GM21786 (cell line): Measurements from ENCODE around the gene KIF21A.
"Not testable (repeated sequence)": the region's sequence is repeated elsewhere in the genome, so short reads cannot be mapped to it uniquely, and the experiment has no call there.

Experiments used
- ATAC-seq: cut with Tn5 transposase; IDR thresholded peaks from one replicate; pipeline ENCODE4 v1.9.1; 2021; ENCODE audit not compliant: unreplicated experiment

KIF21A gene, protein sequence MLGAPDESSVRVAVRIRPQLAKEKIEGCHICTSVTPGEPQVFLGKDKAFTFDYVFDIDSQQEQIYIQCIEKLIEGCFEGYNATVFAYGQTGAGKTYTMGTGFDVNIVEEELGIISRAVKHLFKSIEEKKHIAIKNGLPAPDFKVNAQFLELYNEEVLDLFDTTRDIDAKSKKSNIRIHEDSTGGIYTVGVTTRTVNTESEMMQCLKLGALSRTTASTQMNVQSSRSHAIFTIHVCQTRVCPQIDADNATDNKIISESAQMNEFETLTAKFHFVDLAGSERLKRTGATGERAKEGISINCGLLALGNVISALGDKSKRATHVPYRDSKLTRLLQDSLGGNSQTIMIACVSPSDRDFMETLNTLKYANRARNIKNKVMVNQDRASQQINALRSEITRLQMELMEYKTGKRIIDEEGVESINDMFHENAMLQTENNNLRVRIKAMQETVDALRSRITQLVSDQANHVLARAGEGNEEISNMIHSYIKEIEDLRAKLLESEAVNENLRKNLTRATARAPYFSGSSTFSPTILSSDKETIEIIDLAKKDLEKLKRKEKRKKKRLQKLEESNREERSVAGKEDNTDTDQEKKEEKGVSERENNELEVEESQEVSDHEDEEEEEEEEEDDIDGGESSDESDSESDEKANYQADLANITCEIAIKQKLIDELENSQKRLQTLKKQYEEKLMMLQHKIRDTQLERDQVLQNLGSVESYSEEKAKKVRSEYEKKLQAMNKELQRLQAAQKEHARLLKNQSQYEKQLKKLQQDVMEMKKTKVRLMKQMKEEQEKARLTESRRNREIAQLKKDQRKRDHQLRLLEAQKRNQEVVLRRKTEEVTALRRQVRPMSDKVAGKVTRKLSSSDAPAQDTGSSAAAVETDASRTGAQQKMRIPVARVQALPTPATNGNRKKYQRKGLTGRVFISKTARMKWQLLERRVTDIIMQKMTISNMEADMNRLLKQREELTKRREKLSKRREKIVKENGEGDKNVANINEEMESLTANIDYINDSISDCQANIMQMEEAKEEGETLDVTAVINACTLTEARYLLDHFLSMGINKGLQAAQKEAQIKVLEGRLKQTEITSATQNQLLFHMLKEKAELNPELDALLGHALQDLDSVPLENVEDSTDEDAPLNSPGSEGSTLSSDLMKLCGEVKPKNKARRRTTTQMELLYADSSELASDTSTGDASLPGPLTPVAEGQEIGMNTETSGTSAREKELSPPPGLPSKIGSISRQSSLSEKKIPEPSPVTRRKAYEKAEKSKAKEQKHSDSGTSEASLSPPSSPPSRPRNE (N-terminal part only)

DNA sequence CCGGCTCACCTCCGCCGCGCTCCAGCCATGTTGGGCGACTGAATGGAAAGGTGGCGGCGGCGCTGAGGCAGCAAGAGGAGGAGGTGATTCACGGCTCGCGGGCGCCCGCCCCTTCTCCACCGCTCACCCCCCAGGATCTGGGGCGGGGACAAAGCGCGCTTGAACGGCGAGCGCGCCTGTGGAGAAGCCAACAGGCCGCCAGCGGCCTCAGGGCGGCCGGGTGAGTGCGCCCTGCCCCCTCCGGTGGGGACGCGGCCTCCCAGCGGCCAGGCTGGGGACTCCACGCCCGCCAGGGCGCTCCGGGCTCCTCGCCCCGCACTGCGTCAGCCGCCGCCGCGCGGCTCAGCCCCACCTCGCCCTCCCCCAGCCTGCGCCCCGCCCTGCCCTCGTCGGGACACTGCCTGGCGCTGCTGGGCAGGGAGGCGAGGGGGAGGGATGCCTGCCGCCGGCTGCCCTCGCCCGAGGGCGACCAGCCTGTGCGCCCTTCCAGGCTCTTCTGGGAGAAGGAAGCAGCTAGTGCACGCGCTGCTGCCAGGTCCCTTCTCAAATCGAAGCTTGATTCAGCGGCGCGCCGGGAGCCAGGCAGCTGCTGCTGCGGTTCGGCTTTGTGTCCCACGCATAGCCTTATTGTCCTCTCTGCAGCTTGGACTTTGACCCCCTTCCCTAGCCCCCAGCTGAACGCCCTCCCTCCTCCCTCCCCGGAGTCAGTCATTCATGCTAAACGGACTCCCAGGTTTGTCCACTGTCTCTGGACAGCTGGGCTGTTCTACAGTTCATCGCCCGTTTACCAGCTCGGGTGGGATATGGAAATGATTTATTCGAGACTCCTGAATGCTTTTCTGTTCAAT, at the start of gene KIF21A:
Gene KIF21A, minus strand, starts transcription at position 40 of the 848 bp plus-strand sequence. CDS start 150 bp downstream, outside the sequence.
- peak; percentile 86 for ATAC-seq

DNA sequence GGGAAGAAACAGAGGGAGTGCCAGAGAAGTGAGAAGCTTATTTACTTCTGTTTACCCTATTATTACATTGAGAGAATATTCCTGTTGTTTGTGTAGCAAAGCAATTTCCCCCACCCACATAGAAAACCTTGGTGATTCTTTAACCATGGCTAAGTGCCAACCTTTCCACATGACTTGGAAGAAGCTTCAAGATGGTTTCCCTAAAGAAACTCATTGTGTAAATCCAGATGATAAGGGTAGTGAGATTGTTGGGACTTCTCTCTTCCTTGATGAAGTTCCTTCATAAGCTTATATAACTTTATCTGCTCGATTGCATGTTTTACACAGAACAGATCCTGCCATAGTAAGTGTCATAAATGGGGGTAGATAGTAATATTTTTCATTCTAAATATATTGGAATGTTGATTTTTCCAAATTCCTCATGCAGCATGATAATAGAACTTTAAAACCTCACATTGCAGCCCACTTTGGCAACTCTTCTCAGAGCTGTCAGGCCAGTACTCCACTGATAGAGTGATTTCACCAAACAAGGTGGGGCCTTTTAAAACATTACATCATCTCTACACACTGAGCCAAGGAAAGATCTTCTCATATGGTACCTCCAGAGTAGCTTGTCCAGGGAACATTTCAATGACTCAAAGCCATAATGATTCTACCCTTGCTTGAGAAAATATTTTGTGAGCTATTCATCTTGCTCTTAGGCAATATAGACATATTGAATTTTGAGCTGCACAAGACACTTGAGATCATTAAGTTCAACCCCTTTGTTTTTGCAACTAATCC, 47.8 kb upstream of the KIF21A start:
- ATAC-seq, result no peak

DNA sequence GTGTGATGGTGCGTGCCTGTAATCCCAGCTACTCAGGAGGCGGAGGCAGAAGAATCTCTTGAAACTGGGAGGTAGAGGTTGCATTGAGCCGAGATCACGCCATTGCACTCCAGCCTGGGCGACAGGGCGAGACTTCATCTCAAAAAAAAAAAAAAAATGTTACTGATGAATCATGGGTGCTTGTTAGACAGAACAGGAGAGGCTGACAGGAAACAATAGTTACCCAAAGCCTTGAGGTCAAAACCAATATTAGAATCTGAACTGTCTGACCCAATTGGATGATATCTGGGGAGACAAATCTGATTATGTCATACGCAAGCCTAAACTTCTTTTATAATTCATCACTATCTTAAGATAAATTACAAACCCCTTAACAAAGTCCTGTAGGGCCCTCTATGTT, 40.7 kb upstream of the KIF21A start:
- ATAC-seq, result no peak

DNA sequence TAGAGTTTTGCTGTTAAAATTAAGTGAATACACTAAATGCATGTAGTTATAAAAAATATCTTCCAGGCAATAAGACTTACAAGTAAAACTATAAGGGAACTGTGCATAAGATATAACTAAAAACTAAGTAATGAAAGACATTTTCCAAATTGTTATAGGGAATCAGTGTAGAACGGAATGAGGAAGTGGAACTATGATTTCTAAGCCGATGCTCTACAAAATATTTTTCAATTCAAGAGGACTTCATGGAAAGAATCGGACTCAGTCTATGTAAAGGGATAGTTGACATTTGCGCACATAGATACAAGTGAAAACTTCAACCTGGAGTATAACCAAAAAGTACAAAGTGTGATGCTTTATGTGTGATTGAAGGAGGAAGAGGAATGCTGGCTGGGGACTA, 40.1 kb upstream of the KIF21A start:
- ATAC-seq, result no peak

DNA sequence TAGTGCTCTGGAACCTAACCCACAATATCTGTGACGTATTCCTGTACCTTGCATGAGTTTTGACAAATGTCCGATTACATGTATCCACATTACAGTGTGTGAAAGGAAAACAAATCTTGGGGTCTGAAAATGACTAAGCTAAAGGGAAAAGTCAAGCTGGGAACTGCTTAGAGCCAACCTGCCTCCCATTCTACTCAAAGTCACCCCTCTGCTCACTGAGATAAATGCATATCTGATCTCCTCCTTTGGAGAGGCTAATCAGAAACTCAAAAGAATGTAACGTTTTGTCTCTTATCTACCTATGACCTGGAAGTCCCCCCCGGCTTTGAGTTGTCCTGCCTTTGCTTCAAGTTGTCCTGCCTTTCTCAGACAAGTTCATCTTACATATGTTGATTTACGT, 34.0 kb upstream of the KIF21A start:
- ATAC-seq, result no peak

DNA sequence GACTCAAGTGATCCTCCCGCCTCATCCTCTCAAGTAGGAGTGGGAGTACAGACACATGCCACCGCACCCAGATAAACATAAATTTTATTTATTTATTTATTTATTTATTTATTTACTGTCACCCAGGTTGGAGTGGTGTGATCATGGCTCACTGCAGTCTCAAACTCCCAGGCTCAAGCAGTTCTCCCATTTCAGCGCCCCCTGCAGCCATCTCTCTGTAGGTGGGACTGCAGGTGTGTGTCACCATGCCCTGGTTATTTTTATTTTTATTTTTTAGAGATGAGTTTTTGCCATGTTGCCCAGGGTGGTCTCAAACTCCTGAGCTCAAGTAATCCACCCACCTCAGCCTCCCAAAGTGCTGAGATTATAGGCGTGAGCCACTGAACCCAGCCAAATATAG, 33.2 kb upstream of the KIF21A start:
- no peak for ATAC-seq

DNA sequence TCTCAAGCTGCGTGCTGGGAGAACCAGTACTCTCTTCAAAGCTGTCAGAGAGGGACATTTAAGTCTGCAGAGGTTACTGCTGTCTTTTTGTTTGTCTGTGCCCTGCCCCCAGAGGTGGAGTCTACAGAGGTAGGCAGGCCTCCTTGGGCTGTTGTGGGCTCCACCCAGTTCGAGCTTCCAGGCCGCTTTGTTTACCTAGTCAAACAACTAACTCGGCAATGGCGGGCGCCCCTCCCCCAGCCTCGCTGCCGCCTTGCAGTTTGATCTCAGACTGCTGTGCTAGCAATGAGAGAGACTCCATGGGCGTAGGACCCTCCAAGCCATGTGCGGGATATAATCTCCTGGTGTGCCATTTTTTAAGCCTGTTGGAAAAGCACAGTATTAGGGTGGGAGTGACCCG, 32.2 kb upstream of the KIF21A start:
- not testable (repeated sequence) for ATAC-seq

DNA sequence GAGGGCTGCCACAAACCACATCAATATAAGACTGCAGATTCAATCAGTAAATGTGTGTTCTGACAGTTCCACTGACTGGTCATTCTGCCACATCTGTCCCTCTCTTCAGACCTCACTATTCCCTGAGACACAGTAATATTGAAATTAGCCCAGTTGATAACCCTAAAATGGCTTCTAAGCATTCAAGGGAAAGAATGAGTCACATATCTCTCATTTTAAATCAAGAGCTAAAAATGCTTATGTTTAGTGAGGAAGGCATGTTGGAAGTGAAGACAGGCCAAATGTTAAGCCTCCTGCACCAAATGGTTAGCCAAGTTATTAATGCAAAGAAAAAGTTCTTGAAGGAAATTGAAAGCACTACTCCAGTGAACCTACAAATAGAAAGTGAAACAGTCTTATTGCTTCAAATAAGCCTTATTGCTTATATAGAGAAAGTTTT, 24.5 kb upstream of the KIF21A start:
- ATAC-seq, result peak; percentile 76

DNA sequence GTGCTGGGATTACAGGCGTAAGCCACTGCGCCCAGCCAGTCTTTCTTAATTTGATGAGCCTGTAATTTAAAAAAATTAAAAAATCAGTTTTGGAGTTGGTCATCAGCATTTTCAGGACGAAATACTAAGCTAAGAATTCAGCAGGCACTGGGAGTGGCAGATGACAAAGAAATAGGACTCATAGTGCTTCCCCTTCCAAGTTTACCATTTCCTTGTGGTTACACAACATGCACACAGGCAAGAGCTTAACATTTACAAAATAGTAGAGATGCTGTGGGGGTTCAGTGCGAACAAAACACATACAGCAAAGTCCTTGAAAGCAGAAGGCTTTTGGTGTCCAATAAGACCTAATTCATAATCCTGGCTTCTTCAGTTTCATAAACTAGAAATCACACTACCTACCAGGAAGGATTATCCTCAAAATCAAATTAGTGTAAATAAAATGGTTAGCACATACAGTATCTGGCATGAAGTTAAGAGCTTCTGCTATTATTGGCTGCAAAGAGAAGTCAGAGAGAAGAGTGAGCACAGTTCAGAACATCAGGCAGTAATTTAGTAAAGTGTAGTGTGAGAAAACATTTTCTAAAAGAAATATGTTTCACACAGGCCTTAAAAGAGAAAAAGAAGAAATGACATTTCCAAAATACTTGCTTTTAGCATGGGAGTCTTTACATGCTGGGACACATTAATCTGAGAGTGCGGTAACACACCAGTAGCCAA, 22.2 kb upstream of the KIF21A start:
- ATAC-seq, result no peak

DNA sequence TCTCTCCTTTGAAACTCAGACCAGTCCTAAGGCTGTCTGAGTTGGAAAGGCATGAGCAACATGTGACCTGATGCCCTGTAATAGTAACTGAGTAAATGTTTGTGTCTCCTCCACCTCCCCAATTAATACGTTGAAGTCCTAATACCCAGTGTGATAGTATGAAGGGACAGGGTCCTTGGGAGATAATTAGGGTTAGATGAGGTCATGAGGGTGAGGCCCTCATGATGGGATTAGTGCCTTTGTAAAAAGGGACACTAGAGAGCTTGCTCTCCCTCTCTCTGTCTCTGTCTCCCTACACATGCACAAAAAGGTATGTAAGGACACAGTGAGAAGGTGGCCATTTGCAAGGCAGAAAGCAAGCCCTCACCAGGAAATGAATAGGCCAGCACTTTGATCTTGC, 18.1 kb upstream of the KIF21A start:
- no peak for ATAC-seq

DNA sequence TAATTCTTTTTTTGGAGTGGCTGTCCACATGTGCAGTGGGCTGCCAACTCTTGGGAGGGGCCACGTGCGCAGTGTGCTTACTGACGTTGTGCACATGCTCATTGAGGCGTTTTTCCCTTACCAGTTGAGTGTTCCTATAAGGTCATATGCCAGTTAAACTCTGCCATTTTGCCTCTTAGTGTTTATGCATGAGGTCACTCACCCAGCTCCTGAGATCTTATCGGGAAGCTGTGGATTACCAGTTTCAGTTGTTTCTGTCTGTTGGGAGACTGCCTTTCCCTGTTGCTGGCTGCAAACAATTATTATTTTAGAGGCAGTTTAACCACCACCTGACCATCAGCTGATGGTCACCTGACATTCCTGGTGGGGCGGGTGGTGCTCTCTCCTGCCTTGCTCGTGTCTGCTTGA, 16.1 kb upstream of the KIF21A start:
- no peak for ATAC-seq

DNA sequence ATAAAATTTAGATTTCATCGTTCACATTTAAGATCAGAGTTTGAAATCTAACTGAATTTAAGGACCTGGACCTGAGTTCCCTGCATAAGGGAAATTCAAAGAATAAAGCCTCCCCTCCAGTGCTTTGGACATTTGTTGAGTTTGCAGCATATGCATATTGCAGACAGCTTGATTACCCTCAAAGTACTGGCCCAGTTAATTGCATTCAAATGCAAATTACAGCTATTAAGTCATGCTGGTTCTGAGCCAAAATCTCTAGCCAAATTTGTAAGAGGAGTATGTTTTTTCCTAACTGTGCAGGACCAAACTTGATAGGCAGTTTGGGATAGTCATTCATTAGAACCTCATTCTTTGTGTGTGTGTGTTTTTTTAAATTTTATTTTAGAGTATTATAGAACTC, 9.1 kb upstream of the KIF21A start:
- ATAC-seq, result no peak

DNA sequence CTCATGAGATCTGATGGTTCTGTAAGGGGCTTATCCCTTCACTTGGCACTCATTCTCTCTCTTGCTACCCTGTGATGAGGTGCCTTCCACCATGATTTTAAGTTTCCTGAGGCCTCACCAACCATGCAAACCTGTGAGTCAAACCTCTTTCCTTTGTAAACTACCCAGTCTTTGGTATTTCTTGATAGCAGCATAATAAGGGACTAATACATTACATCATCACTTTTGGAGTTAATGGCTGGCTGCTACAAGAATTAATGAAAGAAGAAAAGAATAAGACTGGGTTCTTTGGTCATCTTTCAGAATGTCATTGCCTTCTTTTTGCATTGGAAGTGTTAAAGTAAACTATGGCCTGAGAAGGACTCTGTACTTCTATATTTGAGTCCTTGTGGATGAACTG, 5.1 kb upstream of the KIF21A start:
- ATAC-seq, result no peak

DNA sequence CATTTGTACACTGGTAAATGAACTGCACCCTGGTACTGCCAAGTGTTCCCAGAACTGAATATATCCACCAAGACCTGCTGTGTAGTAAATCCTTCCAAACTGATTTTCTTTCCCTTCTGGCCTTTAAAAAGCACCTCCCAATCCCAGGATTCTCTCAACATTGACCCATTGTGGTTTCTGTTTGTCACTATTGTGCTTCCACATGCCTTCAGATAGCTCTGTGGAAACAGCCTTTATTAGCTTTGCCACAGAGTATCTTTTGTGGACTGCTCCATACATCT, 949 bp upstream of the KIF21A start:
- no peak for ATAC-seq

DNA sequence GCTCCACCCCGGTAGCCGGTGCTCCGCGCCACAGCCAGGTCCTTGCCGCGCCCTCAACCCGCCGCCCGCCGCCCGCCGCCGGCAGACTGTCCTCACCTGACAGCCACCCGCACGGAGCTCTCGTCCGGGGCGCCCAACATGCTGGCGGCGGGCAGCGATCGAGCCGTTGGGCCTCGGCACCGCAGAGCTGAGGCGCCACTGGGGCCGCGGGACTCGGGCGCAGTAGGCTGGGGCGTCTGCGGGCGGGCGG, 164 bp downstream of the KIF21A start:
- peak; percentile 25 for ATAC-seq

DNA sequence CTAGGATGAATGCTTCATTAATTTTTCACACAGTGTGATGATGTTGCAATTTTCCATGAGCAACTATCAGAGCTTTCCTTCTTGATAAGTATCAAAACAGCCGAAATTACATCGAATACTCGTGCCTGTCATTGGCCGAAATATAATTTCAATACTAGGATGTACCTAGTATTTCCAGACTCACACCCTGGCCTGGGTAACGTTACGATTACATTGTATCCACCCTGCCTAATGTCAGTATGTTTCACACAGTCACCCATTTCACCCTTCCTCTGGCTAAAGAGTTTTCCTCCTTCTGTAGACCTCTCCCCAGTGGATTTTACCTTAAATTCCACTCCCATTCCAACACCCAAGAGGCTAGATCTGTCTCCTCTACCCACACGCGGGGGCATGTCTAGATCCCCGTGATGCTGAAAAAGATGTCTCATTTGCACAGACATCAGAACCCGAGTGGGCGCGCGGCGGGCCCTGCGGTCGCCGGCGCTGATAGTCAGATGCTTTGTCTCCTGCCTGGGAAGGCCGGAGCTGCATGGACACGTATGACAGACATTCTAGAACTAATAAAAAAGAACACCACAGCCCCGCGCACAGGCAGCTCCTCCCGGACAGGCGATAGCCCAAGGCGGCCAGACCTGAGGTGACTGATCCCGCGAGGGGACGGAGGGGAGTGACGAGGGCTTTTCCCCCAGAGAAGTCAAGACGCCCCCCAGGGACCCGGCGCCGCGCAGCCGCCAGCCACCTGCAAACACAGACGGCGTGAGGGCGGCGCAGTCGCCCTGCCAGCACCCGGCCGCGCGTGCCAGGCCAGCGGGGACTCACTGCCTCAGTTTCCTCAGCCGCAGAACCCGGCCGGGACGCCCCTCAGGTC, 723 bp downstream of the KIF21A start:
- peak; percentile 22 for ATAC-seq

DNA sequence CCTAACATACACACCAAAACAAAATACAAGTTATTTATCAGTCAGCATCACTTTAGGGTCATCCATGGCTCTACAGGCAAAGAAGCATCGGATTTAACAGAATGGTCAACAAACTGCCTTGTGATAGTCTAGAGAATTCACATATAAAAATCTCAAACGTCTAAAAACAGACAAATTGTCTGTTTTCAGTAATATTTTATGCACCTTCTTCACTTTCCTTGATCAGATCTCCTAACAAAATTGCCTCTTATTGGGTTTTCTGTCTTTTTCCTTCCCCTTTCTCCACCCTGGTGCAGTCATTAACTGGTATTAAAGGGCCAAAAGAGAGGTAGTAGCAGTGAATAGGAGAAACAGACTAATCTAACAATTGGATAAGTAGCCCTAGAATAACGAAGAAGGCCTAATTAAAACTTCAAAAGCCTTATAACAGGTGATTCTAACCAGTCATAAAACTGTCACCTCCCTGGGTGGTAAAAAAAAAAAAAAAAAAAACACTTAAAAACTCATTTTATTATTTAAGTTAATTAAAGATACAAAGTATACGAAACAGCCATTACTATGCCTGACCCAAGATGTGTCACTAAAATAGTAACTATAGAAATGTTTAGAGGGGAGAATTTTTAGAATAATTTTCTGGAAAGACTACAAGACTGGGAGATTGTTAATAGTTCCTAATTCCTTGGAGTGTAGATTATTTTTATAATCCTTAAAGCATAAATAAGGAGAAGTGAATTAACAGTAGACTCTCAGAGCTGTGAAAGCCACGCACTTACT, 1.5 kb downstream of the KIF21A start:
- ATAC-seq, result no peak

DNA sequence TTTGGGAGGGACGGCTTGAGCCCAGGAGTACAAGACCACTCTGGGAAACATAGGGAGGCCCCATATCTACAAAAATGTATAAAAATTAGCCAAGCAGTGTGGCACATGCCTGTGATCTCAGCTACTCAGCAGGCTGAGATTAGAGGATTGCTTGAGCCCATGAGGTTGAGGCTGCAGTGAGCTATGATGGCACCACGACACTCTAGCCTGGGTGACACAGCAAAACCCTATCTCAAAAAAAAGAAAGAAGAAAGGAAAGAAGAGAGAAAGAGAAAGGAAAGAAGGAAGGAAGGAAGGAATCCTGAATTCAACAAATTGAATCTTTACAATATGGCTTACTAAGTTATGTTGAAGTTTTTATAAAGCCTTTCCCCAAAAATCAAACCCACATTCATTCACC, 2.1 kb downstream of the KIF21A start:
- no peak for ATAC-seq
